Activated CD8-positive, alpha-beta memory T cell treated with anti-CD3 and anti-CD28 coated beads for 48 hours (primary cell): ENCODE results near the gene CCSER2.
"Not testable (repeated sequence)": the region's sequence is repeated elsewhere in the genome, so short reads cannot be mapped to it uniquely, and the experiment has no call there.

ENCODE experiments used
- DNase-seq, 3 experiments: peaks; one replicate each; pipeline ENCODE4 v3.0.0-alpha.2; 2020; ENCODE audit warnings: low read depth in 2 of 3, low spot score in 2 of 3

The CCSER2 gene

GRCh38 chr10:84391326-84391725, 62.9 kb downstream of the CCSER2 start:
- DNase-seq: no peak

- DNase-seq: no peak
These were observed 63.8 kb downstream of the CCSER2 start for GRCh38 chr10:84392181-84392580.

DNA sequence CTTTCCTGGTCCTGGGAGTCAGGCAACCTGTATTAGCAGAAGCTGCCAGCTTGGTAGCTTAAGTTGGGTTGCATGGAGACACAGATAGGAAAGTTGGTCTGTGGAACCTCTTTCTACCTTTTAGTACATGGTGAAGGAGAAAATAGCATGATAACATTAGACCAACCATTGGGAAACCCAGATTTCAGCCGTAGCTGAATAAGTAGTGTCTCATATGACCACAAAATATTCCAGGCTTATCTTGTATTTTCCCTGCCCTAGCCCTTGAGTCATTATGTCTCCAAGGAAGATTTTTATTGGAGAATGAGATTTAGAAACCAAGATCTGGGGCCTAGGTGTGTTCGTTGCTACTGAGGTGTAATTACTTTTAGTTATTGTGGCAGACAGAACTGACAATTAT, 67.2 kb downstream of the CCSER2 start:
- no peak for DNase-seq

GRCh38 chr10:84397735-84398144, 69.4 kb downstream of the CCSER2 start:
- DNase-seq: no peak

DNA sequence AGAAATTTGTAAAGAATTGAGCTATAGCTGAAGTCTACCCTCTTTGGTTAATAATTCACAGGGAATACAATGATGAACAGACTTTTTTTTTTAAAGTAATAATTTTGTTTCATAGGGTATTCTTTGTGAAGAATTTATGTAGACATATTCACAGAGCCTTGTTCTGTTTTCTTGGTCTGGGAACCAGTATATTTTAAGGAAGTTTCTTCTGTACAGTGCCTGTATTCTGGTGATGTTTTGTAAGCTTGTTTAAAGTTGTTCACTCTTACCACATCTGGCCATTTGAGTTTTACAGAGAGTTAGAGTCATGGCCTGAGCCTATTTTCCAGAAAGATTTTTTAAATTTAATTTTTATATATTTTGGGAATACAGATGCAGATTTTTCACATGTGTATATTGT, 70.3 kb downstream of the CCSER2 start:
- no peak for DNase-seq

DNA sequence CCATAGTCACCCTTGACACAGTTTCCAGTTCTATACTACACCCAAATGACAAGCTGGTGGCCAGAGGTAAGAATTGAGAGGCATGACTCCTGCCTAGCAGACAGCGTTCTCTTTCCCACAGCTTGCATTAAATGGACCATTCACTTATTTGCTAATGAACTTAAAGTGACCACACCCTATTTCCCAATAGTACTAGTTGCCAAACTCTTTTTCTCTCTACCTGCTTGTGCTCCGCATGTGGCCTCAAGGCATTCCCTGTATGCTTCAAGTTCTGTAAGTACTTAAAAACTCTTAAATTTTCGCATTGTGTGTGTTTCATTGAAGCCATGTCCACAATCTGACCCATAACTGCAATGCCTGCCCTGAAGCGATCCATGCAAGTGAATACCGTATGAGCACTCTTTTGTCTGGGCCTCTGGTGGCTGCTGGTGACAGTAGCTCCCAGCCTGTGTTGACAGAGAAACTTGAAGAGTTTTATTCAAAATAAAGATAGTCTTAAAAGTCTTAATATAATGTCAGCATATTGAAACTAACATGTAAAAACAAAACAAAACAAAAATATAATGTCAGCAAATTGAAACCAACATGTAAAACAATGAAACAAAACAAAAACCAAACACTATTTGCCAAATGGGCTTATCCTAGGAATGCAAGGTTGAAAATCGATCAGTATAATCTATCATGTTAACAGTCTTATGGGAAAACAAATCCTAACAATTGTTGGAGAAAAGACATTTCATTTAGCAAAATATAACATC, 73.6 kb downstream of the CCSER2 start:
- no peak for DNase-seq

DNA sequence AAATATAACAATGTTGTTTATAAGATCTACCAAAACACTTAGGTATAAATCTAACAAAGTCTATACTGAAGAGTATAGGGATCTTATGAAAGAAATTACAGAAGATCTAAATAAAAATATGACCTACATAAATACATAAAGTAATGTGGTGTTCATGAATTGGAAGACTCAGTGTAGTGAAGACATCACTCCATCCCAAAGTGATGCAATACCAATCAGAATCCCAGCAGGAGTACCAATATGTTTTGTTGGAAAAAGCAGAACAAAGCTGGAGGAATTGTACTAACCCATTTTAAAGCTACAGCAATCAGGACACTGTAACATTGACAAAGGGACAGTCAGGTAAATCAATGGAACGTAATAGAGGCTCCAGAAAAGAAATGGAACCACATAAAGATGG, 76.4 kb downstream of the CCSER2 start:
- no peak for DNase-seq

- DNase-seq: no peak
These were observed 77.3 kb downstream of the CCSER2 start for GRCh38 chr10:84405662-84406061.

DNA sequence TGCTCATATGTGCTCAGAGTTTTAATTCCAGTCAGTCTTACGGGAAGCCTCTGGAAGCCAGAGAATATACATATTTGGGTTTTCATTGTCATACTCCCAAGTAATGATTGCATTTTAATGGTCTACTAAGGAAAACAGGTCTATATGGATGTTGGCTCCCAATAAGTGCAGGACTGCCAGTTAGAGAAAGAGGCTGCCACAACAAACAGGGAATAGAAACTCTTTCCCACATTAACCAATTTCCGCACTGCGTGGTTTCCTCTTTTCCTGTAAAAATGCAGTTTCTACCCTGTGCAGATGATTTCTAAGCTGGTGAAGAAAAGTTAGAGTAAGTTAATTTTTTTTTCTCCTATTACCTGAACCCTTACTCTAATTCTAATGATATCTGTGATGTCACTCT, 78.2 kb downstream of the CCSER2 start:
- DNase-seq: no peak

- DNase-seq: no peak
These were observed 79.1 kb downstream of the CCSER2 start for GRCh38 chr10:84407388-84408049.

GRCh38 chr10:84412482-84412881, 84.1 kb downstream of the CCSER2 start:
- DNase-seq: no peak

DNA sequence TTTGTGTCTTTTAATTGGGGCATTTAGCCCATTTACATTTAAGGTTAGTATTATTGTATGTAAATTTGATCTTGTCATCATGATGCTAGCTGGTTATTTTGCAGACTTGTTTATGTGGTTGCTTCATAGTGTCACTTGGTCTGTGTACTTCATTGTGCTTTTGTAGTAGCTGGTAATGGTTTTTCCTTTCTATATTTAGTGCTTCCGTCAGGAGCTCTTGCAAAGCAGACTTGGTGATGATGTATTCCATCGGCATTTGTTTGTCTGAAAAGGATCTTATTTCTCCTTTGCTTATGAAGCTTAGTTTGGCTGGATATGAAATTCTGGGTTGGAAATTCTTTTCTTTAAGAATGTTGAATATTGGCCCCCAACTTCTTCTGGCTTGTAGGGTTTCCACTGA, 85.7 kb downstream of the CCSER2 start:
- DNase-seq: not testable (repeated sequence)

DNA sequence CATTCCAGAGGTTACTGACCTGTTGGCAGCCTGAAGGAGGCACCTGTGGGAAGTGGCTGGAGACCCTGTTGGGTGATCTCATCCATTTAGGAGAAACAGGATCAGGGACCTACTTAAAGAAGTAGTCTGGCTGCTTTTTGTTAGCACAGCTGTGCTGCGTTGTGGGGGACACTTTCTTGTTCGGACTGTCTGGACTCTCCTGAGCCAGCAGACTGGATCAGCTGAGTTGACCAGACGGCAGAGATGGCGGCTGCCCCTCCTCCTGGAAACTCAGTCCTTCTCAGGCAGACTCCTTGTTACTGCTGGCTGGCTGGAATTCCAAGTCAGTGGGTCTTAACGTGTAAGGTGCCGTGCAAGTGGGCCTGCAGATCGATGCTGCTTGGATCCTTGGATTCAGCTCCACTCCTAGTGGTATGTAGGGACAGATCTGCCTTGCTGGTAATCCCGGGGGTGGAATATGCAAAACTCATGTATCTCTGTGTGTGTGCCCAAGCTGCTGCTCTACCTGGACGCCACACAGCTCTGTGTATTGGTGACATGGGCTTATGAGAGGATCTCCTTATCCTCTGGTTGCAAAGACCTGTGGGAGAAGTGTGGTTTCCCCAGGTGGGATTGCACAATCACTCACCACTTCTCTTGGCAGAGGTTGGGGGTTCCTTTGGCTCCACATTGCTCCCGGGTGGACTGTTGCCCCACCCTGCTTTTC, 87.3 kb downstream of the CCSER2 start:
- DNase-seq: no peak

GRCh38 chr10:84416245-84416555, 87.8 kb downstream of the CCSER2 start:
- DNase-seq: no peak

DNA sequence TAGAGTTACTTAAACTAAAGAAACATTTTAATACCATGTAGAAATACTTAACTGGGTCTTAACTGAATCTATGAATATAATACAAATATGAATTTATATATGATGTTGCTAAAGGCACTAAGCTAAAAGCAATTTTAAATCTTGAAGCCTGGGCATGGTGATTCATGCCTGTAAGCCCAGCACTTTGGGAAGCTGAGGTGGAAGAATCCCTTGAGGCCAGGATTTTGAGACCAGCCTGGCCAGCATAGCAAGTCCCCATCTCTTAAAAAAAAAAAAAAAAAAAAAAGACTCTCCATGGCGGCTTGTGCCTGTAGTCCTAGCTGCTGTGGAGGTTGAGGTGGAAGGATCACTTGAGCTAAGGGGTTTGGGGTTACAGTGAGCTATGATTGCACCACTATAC, 95.3 kb downstream of the CCSER2 start:
- no peak for DNase-seq

GRCh38 chr10:84424731-84425167, 96.4 kb downstream of the CCSER2 start:
- DNase-seq: no peak

GRCh38 chr10:84427903-84428650, 99.7 kb downstream of the CCSER2 start:
- DNase-seq: no peak

- DNase-seq: no peak
These were observed 100.3 kb downstream of the CCSER2 start for GRCh38 chr10:84428711-84429110.

GRCh38 chr10:84429926-84430520, 101.6 kb downstream of the CCSER2 start:
- peak in 2 of 3 experiments; percentile 24 to 50 for DNase-seq

- DNase-seq: no peak
These were observed 104.5 kb downstream of the CCSER2 start for GRCh38 chr10:84432891-84433290.

- no peak for DNase-seq
These were observed 112.4 kb downstream of the CCSER2 start for GRCh38 chr10:84440781-84441180.
